Vagina (tissue), 2 donors: ENCODE results near the gene BCR.

Source experiments
- POLR2A ChIP-seq, 2 donors: fragments of 450-650 bp; IDR thresholded peaks; one replicate each; pipeline ENCODE4 v1.6.1; 2017; ENCODE audit warnings: antibody characterized with exemption in 2 of 2, mild to moderate bottlenecking in 2 of 2, moderate library complexity in 2 of 2
- TF ChIP-seq, protein P1 (sequence below), 3 experiments: fragments of 450-650 bp in 2 of 3; fragments of 200-600 bp in 1 of 3; sonication (generic) in 1 of 3; IDR thresholded peaks; one replicate each; pipeline ENCODE4 v1.5.1; 2017 to 2019; ENCODE audit warnings: antibody characterized with exemption in 3 of 3, mild to moderate bottlenecking in 2 of 3, moderate library complexity in 2 of 3

GRCh38 chr22:23226497-23226850 is 46.2 kb downstream of the BCR start:
- TF ChIP-seq, protein P1, sequence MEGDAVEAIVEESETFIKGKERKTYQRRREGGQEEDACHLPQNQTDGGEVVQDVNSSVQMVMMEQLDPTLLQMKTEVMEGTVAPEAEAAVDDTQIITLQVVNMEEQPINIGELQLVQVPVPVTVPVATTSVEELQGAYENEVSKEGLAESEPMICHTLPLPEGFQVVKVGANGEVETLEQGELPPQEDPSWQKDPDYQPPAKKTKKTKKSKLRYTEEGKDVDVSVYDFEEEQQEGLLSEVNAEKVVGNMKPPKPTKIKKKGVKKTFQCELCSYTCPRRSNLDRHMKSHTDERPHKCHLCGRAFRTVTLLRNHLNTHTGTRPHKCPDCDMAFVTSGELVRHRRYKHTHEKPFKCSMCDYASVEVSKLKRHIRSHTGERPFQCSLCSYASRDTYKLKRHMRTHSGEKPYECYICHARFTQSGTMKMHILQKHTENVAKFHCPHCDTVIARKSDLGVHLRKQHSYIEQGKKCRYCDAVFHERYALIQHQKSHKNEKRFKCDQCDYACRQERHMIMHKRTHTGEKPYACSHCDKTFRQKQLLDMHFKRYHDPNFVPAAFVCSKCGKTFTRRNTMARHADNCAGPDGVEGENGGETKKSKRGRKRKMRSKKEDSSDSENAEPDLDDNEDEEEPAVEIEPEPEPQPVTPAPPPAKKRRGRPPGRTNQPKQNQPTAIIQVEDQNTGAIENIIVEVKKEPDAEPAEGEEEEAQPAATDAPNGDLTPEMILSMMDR (IDR thresholded peaks at IDR 0.05) = no peak
- TF ChIP-seq POLR2A (IDR thresholded peaks at IDR 0.05) = no peak
